ENCODE measurements around the gene RELN. TPM values are rescaled to one million over a fixed set of nuclear protein-coding genes. Genes with fewer than 3 reads are reported as not detected.

Gene RELN
- total RNA-seq, 4 donors from 2014 or later, result 0.02 to 0.73 (median 0.39) TPM; not detected in 1

GRCh38 chr7:103679151-103680132, 310.0 kb downstream of the RELN start:
- DNase-seq (no peak), ATAC-seq (no peak)
- H3K9me3 ChIP-seq, result no peaks in the 10 kb centered on the region
- no peak overlapping the region for H3K4me3 ChIP-seq
- no peaks in the 10 kb centered on the region for H3K4me1 ChIP-seq
- H3K36me3 ChIP-seq, result no peaks in the 10 kb centered on the region
- no peak overlapping the region for H3K27ac ChIP-seq
- no peaks in the 10 kb centered on the region for H3K27me3 ChIP-seq
- intact Hi-C loops (cut with DNase I; ENCODE audit: low total_unique reads), result no loop called here
- TF ChIP-seq POLR2A (IDR thresholded peaks at IDR 0.05) (no peak), CTCF (IDR thresholded peaks at IDR 0.05 in 4 of 5, conservative IDR thresholded peaks at IDR 0.05 in 1 of 5) (no peak)
- in situ Hi-C loops (cut with MboI; ENCODE audit: low sequenced_read_pairs in 4 of 4), result no loop called here

- Histone ChIP-seq H3K27ac (no peak overlapping the region), H3K4me3 (no peak overlapping the region), H3K4me1 (no peaks in the 10 kb centered on the region), H3K36me3 (no peaks in the 10 kb centered on the region), H3K27me3 (no peaks in the 10 kb centered on the region), H3K9me3 (no peaks in the 10 kb centered on the region)
- TF ChIP-seq CTCF (IDR thresholded peaks at IDR 0.05 in 4 of 5, conservative IDR thresholded peaks at IDR 0.05 in 1 of 5), result no peak
- TF ChIP-seq POLR2A (IDR thresholded peaks at IDR 0.05), result no peak
- intact Hi-C loops (cut with DNase I; ENCODE audit: low total_unique reads) (no loop called here), in situ Hi-C loops (cut with MboI; ENCODE audit: low sequenced_read_pairs in 4 of 4) (no loop called here)
- ATAC-seq (no peak), DNase-seq (no peak)
Measured at GRCh38 chr7:103668279-103668941, 321.0 kb downstream of the RELN start.

GRCh38 chr7:103666326-103666725, 323.1 kb downstream of the RELN start:
- no peak overlapping the region for H3K27ac ChIP-seq
- intact Hi-C loops (cut with DNase I; ENCODE audit: low total_unique reads), result no loop called here
- H3K4me3 ChIP-seq, result no peak overlapping the region
- H3K36me3 ChIP-seq, result no peaks in the 10 kb centered on the region
- no peaks in the 10 kb centered on the region for H3K4me1 ChIP-seq
- no peak for TF ChIP-seq CTCF (IDR thresholded peaks at IDR 0.05 in 4 of 5, conservative IDR thresholded peaks at IDR 0.05 in 1 of 5)
- ATAC-seq (no peak), DNase-seq (no peak)
- in situ Hi-C loops (cut with MboI; ENCODE audit: low sequenced_read_pairs in 4 of 4), result no loop called here
- no peaks in the 10 kb centered on the region for H3K9me3 ChIP-seq
- H3K27me3 ChIP-seq, result no peaks in the 10 kb centered on the region

GRCh38 chr7:103664577-103664976, 324.9 kb downstream of the RELN start:
- no peak for DNase-seq
- in situ Hi-C loops (cut with MboI; ENCODE audit: low sequenced_read_pairs in 4 of 4) (no loop called here), intact Hi-C loops (cut with DNase I; ENCODE audit: low total_unique reads) (no loop called here)
- ATAC-seq, result no peak
- no peaks in the 10 kb centered on the region for H3K9me3 ChIP-seq
- no peaks in the 10 kb centered on the region for H3K27me3 ChIP-seq
- no peak overlapping the region for H3K4me3 ChIP-seq
- no peaks in the 10 kb centered on the region for H3K36me3 ChIP-seq
- TF ChIP-seq POLR2A (IDR thresholded peaks at IDR 0.05) (no peak), CTCF (IDR thresholded peaks at IDR 0.05 in 4 of 5, conservative IDR thresholded peaks at IDR 0.05 in 1 of 5) (no peak)
- H3K27ac ChIP-seq, result no peak overlapping the region
- no peaks in the 10 kb centered on the region for H3K4me1 ChIP-seq

All from gastrocnemius medialis (tissue), 4 donors.